Smooth muscle cell of the brain vasculature (primary cell): ENCODE measurements around the gene CMA1.
"Not testable (repeated sequence)": the region's sequence is repeated elsewhere in the genome, so short reads cannot be mapped to it uniquely, and the experiment has no call there.

Experiments used
- DNase-seq: peaks from one replicate; pipeline ENCODE4 v3.0.0-alpha.2; 2012; ENCODE audit warnings: low read depth, low spot score

The CMA1 gene

DNA sequence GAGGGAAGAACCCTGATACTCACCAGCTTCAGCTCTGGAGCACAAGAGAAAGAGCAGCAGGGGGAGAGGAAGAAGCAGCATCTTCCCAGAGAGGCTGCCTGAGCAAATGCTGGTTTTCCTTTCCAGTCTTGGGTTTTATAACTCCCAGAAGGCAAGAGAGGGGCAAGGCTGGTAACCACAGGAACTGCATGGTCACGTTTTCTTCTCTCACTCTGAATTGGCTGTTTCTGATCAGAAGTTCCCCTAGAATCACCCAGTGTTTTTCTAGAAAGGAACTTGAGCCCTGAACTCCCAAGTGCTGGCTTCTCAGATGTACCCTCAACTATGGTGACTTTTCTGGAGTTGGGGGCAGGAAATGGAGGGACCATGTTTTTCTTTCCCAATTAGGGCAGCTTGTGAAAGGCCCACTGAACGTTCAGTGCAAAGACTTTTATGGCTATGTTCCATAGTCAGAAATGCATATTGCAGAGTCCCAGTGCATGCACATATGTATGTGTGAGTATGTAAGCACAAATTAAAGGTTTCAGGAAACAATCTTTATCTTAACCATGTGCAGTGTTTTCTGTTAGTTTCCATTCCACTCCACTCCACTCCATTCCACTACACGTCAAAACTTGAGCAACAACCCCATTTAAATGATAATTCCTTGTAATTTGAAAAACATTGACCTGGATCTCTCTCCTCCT, at the start of gene CMA1:
CMA1 (minus strand) TSS at position 111 of the 686 bp plus-strand sequence; CDS start at position 81, 30 bp downstream.
- no peak for DNase-seq

- no peak for DNase-seq
Observed at GRCh38 chr14:24556756-24557155, 48.7 kb upstream of the CMA1 start.

DNA sequence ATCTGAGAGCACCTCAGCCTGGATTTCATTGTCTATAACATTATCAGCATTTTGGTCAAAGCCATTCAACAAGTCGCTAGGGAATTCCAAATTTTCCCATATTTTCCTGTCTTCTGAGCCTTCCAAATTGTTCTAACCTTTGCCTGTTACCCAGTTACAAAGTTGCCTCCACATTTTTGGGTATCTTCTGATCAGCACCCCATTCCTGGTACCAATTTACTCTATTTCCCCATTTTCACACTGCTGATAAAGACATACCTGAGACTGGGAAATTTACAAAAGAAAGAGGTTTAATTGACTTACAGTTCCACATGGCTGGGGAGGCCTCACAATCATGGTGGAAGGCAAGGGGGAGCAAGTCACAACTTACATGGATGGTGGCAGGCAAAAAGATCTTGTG, 41.0 kb upstream of the CMA1 start:
- DNase-seq = not testable (repeated sequence)

DNA sequence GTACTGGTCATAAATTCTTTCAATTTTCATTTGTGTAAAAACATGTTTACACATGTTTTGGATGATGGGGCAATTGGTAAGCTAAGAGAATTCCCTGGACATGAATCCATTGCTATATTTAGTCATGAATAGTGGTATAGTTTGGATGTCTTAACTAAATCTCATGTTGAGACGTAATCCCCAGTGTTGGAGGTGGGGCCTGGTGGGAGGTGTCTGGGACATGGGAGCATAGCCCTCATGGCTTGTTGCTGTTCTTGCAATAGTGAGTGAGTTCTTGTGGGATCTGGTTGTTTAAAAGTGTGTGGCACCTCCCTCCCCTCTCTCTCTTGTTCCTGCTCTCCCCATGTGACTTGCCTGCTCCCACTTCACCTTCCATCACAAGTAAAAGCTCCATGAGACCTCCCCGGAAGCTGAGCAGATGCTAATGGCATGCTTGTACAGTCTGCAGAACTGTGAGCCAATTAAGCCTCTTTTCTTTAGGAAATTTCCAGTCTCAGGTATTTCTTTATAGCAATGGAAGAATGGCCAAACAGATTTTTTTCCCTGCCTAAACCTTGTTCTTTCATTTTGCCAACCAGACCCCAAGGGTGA, 34.4 kb upstream of the CMA1 start:
- DNase-seq = no peak

DNA sequence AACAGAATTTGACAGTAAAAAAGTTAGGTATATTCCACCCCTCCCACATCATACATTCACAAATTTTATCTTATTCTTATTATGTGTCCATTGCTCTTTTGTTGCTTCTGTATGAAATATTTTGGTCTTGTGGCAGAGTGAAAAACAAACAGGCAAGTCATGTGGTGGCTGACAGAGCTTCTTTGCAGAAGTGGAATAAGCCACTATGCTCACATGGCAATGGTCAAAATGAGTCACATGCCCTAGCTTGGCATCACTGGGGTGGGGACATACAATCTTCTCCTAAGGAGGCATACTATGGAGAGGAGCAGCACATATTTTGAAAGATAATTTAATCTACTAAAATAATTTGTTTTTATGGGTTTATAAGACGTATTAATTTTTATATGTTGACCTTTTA, 27.7 kb upstream of the CMA1 start:
- no peak for DNase-seq

DNA sequence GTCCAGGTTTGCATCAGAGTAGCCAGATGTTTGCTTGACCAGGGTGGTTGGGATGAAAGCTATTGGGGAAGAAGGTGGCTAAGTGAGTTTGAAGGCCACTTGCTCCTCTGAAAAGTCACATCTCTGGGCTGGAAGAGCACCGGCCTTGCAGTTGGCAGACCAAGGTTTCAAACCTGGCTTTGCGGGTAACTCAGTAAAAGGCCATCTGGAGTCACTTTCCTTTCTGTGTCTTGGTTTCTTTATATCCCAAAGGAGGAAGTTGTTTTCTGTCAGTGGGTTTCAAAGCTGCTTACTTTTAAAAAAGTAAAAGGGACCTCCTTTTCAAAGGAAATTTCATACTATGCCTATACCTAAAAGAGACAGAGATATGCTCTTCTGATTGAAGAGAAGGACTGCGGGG, 26.2 kb upstream of the CMA1 start:
- DNase-seq = no peak

DNA sequence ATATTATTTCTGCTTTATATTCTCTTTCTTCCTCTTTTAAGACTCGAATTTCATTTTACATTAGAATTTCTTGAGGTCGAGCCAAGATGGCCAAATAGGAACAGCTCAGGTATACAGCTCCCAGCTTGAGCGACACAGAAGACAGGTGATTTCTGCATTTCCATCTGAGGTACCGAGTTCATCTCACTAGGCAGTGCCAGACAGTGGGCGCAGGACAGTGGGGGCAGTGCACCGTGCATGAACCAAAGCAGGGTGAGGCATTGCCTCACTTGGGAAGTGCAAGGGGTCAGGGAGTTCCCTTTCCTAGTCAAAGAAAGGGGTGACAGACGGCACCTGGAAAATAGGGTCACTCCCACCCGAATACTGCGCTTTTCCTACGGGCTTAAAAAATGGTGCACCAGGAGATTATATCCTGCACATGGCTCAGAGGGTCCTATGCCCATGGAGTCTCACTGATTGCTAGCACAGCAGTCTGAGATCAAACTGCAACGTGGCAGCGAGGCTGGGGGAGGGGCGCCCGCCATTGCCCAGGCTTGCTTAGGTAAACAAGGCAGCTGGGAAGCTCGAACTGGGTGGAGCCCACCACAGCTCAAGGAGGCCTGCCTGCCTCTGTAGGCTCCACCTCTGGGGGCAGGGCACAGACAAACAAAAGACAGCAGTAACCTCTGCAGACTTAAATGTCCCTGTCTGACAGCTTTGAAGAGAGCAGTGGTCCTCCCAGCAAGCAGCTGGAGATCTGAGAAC, 18.0 kb upstream of the CMA1 start:
- not testable (repeated sequence) for DNase-seq

DNA sequence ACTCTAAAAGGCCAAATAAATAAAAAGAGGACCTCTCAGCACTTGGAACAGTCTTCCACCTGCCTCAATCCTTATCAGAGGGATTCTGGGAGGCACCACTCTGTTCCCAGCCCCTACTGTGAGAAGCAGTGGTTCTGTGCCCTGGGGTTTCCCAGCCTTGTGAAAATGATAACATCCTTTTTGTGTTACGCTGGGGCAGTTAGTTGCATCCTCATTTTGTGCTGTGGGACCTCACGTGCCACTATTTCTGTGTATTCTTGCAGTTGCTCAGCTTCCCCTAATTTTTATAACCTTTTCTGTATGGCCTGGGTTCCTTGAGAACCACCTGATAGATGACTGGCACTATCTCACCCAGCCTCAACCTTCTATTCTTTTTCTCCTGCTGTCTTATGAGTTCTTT, 10.8 kb upstream of the CMA1 start:
- DNase-seq = no peak

- DNase-seq = no peak
Observed at GRCh38 chr14:24514209-24514608, 6.1 kb upstream of the CMA1 start.

- no peak for DNase-seq
Observed at GRCh38 chr14:24513009-24513408, 4.9 kb upstream of the CMA1 start.

- DNase-seq = no peak
Observed at GRCh38 chr14:24506443-24506842, 1.6 kb downstream of the CMA1 start.

DNA sequence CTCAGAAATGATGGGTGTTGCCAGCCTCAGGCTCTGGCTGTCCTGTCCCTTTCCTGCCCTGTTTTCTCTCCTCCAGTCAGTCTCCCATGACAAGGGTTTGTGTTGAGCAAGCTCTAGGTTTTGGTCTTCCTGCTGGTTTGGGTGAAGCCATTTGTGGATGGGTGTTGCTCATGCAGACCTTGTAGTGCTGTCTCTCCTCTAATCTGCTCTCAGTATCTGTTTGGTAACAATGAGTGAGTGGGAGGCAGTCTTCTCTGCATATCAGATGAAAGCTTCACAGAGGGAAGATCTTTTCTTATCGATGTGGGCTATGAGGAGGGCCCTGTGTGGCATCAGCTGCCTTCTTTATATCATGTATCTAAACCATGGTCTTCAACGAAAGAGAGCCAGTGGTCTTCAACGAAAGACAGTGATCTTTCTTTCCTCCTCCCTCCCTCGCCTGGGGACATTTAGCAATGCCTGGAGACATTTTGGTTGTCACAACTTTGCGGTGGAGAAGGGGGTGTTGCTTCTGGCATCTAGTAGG, 3.6 kb downstream of the CMA1 start:
- DNase-seq = no peak

DNA sequence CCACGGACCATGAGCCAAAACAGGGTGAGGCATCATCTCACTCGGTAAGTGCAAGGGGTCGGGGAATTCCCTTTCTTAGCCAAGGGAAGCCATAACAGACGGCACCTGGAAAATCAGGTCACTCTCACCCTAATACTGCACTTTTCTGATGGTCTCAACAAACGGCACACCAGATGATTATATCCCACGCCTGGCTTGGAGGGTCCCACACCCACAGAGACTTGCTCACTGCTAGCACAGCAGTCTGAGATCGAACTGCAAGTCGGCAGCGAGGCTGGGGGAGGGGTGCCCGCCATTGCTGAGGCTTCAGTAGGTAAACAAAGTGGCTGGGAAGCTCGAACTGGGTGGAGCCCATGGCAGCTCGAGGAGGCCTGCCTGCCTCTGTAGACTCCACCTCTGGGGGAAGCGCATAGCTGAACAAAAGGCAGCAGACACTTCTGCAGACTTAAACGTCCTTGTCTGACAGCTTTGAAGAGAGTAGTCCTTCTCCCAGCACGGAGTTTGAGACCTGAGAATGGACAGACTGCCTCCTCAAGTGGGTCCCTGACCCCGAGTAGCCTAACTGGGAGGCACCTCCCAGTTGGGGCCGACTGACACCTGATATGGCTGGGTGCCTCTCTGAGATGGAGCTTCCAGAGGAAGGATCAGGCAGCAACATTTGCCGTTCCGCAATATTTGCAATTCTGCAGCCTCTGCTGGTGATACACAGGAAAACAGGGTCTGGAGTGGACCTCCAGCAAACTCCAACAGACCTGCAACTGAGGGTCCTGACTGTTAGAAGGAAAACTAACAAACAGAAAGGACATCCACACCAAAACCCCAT, 16.3 kb downstream of the CMA1 start:
- not testable (repeated sequence) for DNase-seq

GRCh38 chr14:24483604-24484252, 24.3 kb downstream of the CMA1 start:
- no peak for DNase-seq

- DNase-seq = not testable (repeated sequence)
Observed at GRCh38 chr14:24482699-24483303, 25.3 kb downstream of the CMA1 start.

DNA sequence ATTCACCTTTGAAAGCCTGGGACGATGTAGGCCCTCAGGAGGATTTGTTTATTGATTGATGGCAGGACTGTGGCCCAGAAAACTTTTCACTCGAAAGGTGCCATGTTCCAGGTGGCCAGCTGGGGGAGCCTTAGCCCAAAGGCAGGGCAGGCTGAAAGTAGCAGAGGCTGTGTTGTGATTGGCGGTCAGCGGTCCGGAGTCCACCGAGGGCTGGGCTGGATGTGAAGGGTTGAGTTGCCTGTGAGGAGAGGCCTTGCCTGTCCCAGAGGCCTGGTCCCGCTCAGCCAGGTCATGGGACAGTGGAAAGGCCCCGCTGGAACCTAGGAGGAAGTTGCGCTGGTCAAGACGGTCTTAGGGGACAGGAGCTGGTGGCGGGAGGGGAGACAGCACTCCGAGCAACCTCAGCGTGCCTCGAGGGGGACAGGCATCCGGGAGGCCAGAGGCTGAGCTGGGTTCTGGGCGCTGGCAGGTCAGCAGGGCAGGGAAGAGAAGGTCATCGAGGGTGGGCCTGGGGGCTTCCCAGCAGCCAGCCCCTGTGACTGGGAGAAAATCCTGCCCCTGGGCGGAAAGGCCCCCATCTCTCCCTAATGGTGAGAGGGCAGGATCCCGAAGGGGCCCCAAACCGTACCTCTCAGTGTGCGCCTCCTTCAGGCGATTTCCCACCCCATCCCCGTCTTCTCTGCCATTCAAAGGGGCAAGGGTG, 26.3 kb downstream of the CMA1 start:
- no peak for DNase-seq

GRCh38 chr14:24479999-24480398, 28.1 kb downstream of the CMA1 start:
- not testable (repeated sequence) for DNase-seq

DNA sequence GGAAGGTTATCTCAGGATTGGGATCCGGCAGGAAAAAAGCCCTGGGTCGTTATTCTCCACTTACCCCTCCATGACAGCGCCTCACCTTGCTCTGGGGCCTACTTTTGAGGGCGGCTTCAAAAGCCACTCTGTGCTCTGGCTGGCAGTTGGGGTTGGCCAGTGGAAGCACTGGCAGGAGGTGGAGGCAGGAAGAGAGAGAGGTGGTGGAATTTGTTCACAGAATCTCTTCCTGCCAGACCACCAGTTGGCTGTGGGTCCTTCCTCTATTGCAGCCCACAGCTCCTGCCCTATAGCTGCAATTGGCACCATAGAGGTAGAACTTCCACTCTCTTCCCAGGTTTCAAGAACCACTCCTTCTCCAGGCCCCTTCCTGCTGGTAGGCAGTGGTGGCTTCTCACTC, 32.8 kb downstream of the CMA1 start:
- no peak for DNase-seq

- DNase-seq = no peak
Observed at GRCh38 chr14:24473211-24473610, 34.9 kb downstream of the CMA1 start.

DNA sequence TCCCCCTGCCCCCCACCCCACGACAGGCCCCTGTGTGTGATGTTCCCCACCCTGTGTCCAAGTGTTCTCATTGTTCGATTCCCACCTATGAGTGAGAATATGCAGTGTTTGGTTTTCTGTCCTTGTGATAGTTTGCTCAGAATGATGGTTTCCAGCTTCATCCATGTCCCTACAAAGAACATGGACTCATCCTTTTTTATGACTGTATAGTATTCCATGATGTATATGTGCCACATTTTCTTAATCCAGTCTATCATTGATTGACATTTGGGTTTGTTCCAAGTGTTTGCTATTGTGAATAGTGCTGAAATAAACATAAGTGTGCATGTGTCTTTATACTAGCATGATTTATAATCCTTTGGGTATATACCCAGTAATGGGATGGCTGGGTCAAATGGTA, 37.6 kb downstream of the CMA1 start:
- not testable (repeated sequence) for DNase-seq
